GM23248 (cell line): ENCODE data around the gene TMEM204. TPM values are rescaled to one million over a fixed set of nuclear protein-coding genes. Genes with fewer than 3 reads are reported as not detected.

Experiments
- DNase-seq: peaks from one replicate; pipeline ENCODE4 v3.0.0-alpha.2; 2015
- H2AFZ ChIP-seq: fragments of 200-600 bp; sonication (generic); 2 replicates; pipeline ENCODE4 v1.6.1; 2016; ENCODE audit warnings: antibody characterized with exemption
- H3F3A ChIP-seq: fragments of 200-600 bp; sonication (generic); 2 replicates; pipeline ENCODE4 v1.6.1; 2016; ENCODE audit warnings: mild to moderate bottlenecking, antibody characterized with exemption, mixed run types; ENCODE audit not compliant: insufficient read depth
- H3K27ac ChIP-seq: fragments of 200-600 bp; sonication (generic); 2 replicates; pipeline ENCODE4 v1.5.1; 2016; ENCODE audit warnings: mild to moderate bottlenecking
- H3K27me3 ChIP-seq: fragments of 200-600 bp; sonication (generic); replicated peaks from 2 replicates; pipeline ENCODE4 v1.6.1; 2016; ENCODE audit warnings: mild to moderate bottlenecking; ENCODE audit not compliant: insufficient read depth
- H3K36me3 ChIP-seq: fragments of 200-600 bp; sonication (generic); 2 replicates; pipeline ENCODE4 v1.6.1; 2016; ENCODE audit warnings: low read depth, mild to moderate bottlenecking
- H3K4me1 ChIP-seq: fragments of 200-600 bp; sonication (generic); 2 replicates; pipeline ENCODE4 v1.6.1; 2016; ENCODE audit warnings: mild to moderate bottlenecking; ENCODE audit not compliant: insufficient read depth
- H3K4me2 ChIP-seq: fragments of 200-600 bp; sonication (generic); one replicate; pipeline ENCODE4 v1.6.1; 2016; ENCODE audit warnings: mild to moderate bottlenecking; ENCODE audit not compliant: unreplicated experiment
- H3K4me3 ChIP-seq: fragments of 200-600 bp; sonication (generic); 2 replicates; pipeline ENCODE4 v1.5.1; 2016; ENCODE audit warnings: mild to moderate bottlenecking
- H3K79me2 ChIP-seq: fragments of 200-600 bp; sonication (generic); 2 replicates; pipeline ENCODE4 v1.6.1; 2016; ENCODE audit warnings: mild to moderate bottlenecking; ENCODE audit not compliant: insufficient read depth
- H3K9ac ChIP-seq: fragments of 200-600 bp; sonication (generic); 2 replicates; pipeline ENCODE4 v1.6.1; 2016; ENCODE audit warnings: mild to moderate bottlenecking
- H3K9me2 ChIP-seq: fragments of 200-600 bp; sonication (generic); 2 replicates; pipeline ENCODE4 v1.6.1; 2016; ENCODE audit warnings: mixed run types, mild to moderate bottlenecking, moderate library complexity; ENCODE audit not compliant: insufficient read depth
- H3K9me3 ChIP-seq: fragments of 200-600 bp; sonication (generic); one replicate; pipeline ENCODE4 v1.6.1; 2017; ENCODE audit warnings: low read depth
- H4K20me1 ChIP-seq: fragments of 200-600 bp; sonication (generic); 2 replicates; pipeline ENCODE4 v1.6.0; 2016; ENCODE audit not compliant: insufficient read depth
- EZH2 ChIP-seq: fragments of 200-600 bp; sonication (generic); IDR thresholded peaks from 2 replicates; pipeline ENCODE4 v1.6.1; 2018; ENCODE audit warnings: antibody characterized with exemption, mild to moderate bottlenecking; ENCODE audit not compliant: insufficient read depth, poor library complexity, severe bottlenecking
- EZH2phosphoT487 ChIP-seq: fragments of 200-600 bp; sonication (generic); IDR thresholded peaks from 2 replicates; pipeline ENCODE4 v1.6.1; 2018; ENCODE audit warnings: antibody characterized with exemption, moderate library complexity, mild to moderate bottlenecking, low read depth; ENCODE audit not compliant: insufficient read depth
- WGBS, 2 experiments: methylation state at CpG; one replicate each; pipeline ENCODE4 v1.1.6; 2015 to 2017; ENCODE audit warnings: low lambda C conversion rate in 2 of 2, low coverage in 1 of 2; ENCODE audit errors: missing lambda C conversion rate in 2 of 2; 5-methylcytosine and 5-hydroxymethylcytosine counted together
- in situ Hi-C: fragments of 300-500 bp; cut with MboI; formaldehyde crosslinking; loops from 2 replicates; pipeline ENCODE4 v1.15.0; 2020
- polyA plus RNA-seq: library from polyadenylated mRNA; unstranded; fragments of >200 nt; fragmentation: Nextera tagmentation; extraction: Ambion mirVana; gene quantifications from 2 replicates; pipeline ENCODE4 v1.2.1, GENCODE V29; 2016
- total RNA-seq: library from RNA; depleted of rRNA; stranded (reverse); fragments of >200 nt; shearing (Covaris generic); gene quantifications from 2 replicates; pipeline ENCODE4 v1.2.3, GENCODE V29; 2014

Gene TMEM204
- total and polyA plus RNA-seq, 2 experiments from 2014 or later = 26.0 to 40.0 TPM

- peak; percentile 60 for DNase-seq
- Histone ChIP-seq H3K27me3 (no peaks in the 10 kb centered on the region), H3K9me2 (no peaks in the 10 kb centered on the region), H2AFZ (no peak overlapping the region), H3K4me1 (no peaks in the 10 kb centered on the region), H3K9ac (no peak overlapping the region), H3K4me2 (no peak overlapping the region), H3K27ac (no peak overlapping the region), H3K9me3 (no peaks in the 10 kb centered on the region), H3K36me3 (peaks cover 22% of the 10 kb centered on the region; the same call in 1 of the 2 replicates), H3F3A (peaks cover 10% of the 10 kb centered on the region; the same call in 1 of the 2 replicates), H3K79me2 (no peaks in the 10 kb centered on the region), H4K20me1 (no peaks in the 10 kb centered on the region; the same call in 1 of the 2 replicates), H3K4me3 (no peak overlapping the region)
- in situ Hi-C loops = no loop called here
- TF ChIP-seq EZH2 (no peak), EZH2phosphoT487 (no peak)
- 45 to 49% methylated on average over 13 of the region's 13 CpGs for WGBS, 2 experiments
These were observed 22.8 kb downstream of the TMEM204 start for GRCh38 chr16:1556254-1556653.

- no peak overlapping the region for H3K27ac ChIP-seq
- no peaks in the 10 kb centered on the region for H3K4me1 ChIP-seq
- no peak overlapping the region for H3K4me2 ChIP-seq
- in situ Hi-C loops = no loop called here
- peaks cover 10% of the 10 kb centered on the region; the same call in 1 of the 2 replicates for H3F3A ChIP-seq
- H3K27me3 ChIP-seq = no peaks in the 10 kb centered on the region
- no peaks in the 10 kb centered on the region for H3K79me2 ChIP-seq
- H3K9me2 ChIP-seq = no peaks in the 10 kb centered on the region
- no peaks in the 10 kb centered on the region for H3K9me3 ChIP-seq
- no peak overlapping the region for H3K9ac ChIP-seq
- H3K36me3 ChIP-seq = peaks cover 22% of the 10 kb centered on the region; the same call in 1 of the 2 replicates
- WGBS, 2 experiments = 95 to 97% methylated on average over 16 of the region's 16 CpGs
- no peak for DNase-seq
- no peak for TF ChIP-seq EZH2phosphoT487
- TF ChIP-seq EZH2 = no peak
- H3K4me3 ChIP-seq = no peak overlapping the region
- H2AFZ ChIP-seq = no peak overlapping the region
- H4K20me1 ChIP-seq = no peaks in the 10 kb centered on the region; the same call in 1 of the 2 replicates
These were observed 23.6 kb downstream of the TMEM204 start for GRCh38 chr16:1557074-1557473.

GRCh38 chr16:1557576-1557975 is 24.1 kb downstream of the TMEM204 start:
- 87% methylated on average over 11 of the region's 11 CpGs for WGBS, 2 experiments
- no peak for DNase-seq
- Histone ChIP-seq H2AFZ (no peak overlapping the region), H3K4me1 (no peaks in the 10 kb centered on the region), H3K36me3 (peaks cover 22% of the 10 kb centered on the region; the same call in 1 of the 2 replicates), H3K9me3 (no peaks in the 10 kb centered on the region), H3F3A (peaks cover 10% of the 10 kb centered on the region; the same call in 1 of the 2 replicates), H4K20me1 (no peaks in the 10 kb centered on the region; the same call in 1 of the 2 replicates), H3K27me3 (no peaks in the 10 kb centered on the region), H3K9me2 (no peaks in the 10 kb centered on the region), H3K79me2 (no peaks in the 10 kb centered on the region), H3K9ac (no peak overlapping the region), H3K27ac (no peak overlapping the region), H3K4me2 (no peak overlapping the region), H3K4me3 (no peak overlapping the region)
- TF ChIP-seq EZH2 = no peak
- no peak for TF ChIP-seq EZH2phosphoT487
- in situ Hi-C loops = no loop called here

- in situ Hi-C loops = no loop called here
- no peaks in the 10 kb centered on the region for H4K20me1 ChIP-seq
- no peak overlapping the region for H2AFZ ChIP-seq
- no peak for DNase-seq
- WGBS, 2 experiments = 93 to 95% methylated on average over 18 of the region's 18 CpGs
- H3K27ac ChIP-seq = no peak overlapping the region
- H3K79me2 ChIP-seq = no peaks in the 10 kb centered on the region
- peaks cover 10% of the 10 kb centered on the region; the same call in 1 of the 2 replicates for H3F3A ChIP-seq
- no peak overlapping the region for H3K9ac ChIP-seq
- H3K4me3 ChIP-seq = no peak overlapping the region
- H3K27me3 ChIP-seq = no peaks in the 10 kb centered on the region
- H3K4me1 ChIP-seq = no peaks in the 10 kb centered on the region
- H3K4me2 ChIP-seq = no peak overlapping the region
- no peaks in the 10 kb centered on the region for H3K9me2 ChIP-seq
- H3K9me3 ChIP-seq = no peaks in the 10 kb centered on the region
- peaks cover 22% of the 10 kb centered on the region; the same call in 1 of the 2 replicates for H3K36me3 ChIP-seq
- TF ChIP-seq EZH2 (no peak), EZH2phosphoT487 (no peak)
These were observed 26.0 kb downstream of the TMEM204 start for GRCh38 chr16:1559446-1559975.

- peaks cover 8% of the 10 kb centered on the region; the same call in 1 of the 2 replicates for H3F3A ChIP-seq
- no peaks in the 10 kb centered on the region for H3K9me2 ChIP-seq
- in situ Hi-C loops = no loop called here
- H3K36me3 ChIP-seq = peaks cover 18% of the 10 kb centered on the region; the same call in 1 of the 2 replicates
- DNase-seq = no peak
- H2AFZ ChIP-seq = no peak overlapping the region
- H3K27ac ChIP-seq = no peak overlapping the region
- H3K9me3 ChIP-seq = no peaks in the 10 kb centered on the region
- H3K27me3 ChIP-seq = no peaks in the 10 kb centered on the region
- TF ChIP-seq EZH2 (no peak), EZH2phosphoT487 (no peak)
- H4K20me1 ChIP-seq = no peaks in the 10 kb centered on the region
- no peak overlapping the region for H3K4me3 ChIP-seq
- H3K9ac ChIP-seq = no peak overlapping the region
- H3K4me2 ChIP-seq = no peak overlapping the region
- no peaks in the 10 kb centered on the region for H3K4me1 ChIP-seq
- 88 to 90% methylated on average over 10 to 15 of the region's 15 CpGs for WGBS, 2 experiments
- no peaks in the 10 kb centered on the region for H3K79me2 ChIP-seq
These were observed 26.7 kb downstream of the TMEM204 start for GRCh38 chr16:1560153-1560552.
